Limb (tissue), 2 donors: ENCODE data around the gene LRRTM1.

Source experiments
- DNase-seq, 2 donors: peaks; one replicate each; pipeline ENCODE4 v3.0.0-alpha.2; 2016; ENCODE audit errors: extremely low spot score in 2 of 2

Gene LRRTM1

DNA sequence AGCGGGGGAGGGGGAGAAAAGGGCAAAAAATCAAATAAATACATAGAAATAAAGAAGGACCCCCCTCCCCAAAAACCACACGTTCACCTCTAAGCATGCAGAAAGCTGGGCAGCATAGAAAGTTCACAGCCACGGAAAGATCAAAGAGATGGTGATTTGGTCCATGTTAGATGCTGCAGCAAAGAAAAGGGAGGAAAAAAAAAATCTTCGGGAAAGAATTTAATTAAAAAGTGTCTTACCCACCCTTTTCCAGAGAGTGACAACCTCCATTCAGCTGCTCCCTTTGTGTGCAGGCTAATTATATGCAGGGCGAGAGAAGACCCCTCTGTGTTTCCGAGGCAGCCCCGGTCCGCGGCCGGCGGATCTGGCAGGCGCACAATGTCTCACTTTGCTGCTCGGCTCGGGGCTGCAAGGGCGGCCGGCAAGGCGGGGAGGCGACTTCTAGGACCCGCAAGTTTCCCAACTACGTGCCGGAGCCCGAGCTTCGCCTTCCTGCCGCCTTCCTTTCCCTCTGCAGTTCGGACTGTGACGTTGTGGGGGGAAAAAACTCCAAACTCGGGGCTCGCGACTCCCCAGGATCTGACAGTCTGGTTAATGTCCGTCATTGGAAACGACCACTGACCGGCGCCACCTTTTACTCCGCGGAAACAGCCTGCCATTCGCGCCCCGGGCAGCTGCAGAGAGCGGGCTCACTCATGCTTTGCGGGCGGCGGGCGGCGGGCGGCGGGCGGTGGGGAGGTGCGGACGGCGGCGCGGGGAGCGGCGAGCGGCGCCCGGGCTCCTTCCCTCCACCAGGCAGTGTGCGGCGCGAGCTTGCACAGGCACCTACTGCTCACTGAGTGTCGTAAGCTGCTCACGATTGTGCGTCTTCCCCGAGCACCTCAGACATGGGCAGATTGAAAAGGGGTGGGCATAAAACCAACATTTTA lies at the start of gene LRRTM1:
LRRTM1 (minus strand) TSS at position 844 of the 929 bp plus-strand sequence. CDS start 933 bp downstream, outside the sequence.
- peak in 1 of 2 donors; percentile 72 for DNase-seq

- no peak for DNase-seq
Observed at GRCh38 chr2:80351231-80351630, 46.7 kb upstream of the LRRTM1 start.

- no peak for DNase-seq
Observed at GRCh38 chr2:80348953-80349352, 44.4 kb upstream of the LRRTM1 start.

DNA sequence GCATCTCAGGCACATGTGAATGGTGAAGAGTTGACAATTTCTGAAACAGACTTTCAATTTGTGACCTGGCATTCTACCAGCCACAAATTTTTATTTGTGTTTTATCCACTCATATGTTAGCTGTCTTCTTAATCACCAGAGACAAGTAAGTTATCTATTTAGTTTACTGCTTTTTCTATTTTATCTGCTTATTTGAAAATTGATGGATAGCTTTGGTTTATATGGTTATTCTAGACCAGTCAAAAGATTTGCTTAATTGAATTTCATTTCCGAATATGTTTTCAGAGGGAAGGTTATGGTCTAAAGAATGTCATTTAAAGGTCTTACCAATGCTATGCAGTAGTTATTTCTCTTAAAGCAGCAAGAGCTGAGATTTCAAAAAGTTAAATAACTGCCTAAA lies 43.5 kb upstream of the LRRTM1 start:
- DNase-seq = no peak

DNA sequence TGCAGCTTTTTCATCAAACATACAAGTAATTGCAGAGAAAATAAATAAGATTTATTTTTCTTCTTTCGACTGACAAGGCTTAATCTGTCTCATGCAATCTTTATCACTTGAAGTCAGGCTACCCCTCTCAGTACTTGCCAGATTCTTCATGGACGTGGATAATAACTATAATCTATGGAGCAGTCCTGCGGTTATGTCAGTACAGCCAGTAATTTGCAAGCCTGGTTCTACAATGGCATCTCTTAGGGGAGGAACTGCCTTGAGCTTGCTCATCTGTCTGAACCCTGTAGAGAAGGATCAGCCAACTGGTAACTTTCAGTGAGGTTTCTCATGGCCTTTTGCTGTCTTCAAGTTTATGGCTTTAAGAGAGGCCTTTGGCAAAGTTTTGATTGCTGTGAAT lies 35.5 kb upstream of the LRRTM1 start:
- no peak for DNase-seq

- no peak for DNase-seq
Observed at GRCh38 chr2:80338794-80339193, 34.2 kb upstream of the LRRTM1 start.

GRCh38 chr2:80335411-80335810 lies 30.9 kb upstream of the LRRTM1 start:
- DNase-seq = no peak

DNA sequence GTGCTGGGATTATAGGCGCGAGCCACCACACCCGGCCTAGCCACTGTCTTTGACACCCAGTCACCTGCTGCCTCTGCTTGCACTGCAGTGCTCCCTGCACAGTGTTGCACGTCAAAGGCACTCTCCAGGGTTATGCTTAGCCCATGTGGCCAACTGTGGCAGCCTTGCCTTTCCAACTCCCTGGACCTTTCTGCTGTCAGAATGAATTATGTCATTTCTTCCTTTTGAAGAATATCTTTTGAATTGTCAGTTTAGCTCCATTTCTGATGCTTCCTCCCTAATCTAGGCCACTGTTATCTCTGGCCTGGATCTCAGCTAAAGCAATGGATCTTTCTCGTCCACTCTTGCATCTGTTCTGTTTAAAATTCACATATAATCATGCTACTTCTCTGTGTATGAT lies 29.3 kb upstream of the LRRTM1 start:
- DNase-seq = no peak

DNA sequence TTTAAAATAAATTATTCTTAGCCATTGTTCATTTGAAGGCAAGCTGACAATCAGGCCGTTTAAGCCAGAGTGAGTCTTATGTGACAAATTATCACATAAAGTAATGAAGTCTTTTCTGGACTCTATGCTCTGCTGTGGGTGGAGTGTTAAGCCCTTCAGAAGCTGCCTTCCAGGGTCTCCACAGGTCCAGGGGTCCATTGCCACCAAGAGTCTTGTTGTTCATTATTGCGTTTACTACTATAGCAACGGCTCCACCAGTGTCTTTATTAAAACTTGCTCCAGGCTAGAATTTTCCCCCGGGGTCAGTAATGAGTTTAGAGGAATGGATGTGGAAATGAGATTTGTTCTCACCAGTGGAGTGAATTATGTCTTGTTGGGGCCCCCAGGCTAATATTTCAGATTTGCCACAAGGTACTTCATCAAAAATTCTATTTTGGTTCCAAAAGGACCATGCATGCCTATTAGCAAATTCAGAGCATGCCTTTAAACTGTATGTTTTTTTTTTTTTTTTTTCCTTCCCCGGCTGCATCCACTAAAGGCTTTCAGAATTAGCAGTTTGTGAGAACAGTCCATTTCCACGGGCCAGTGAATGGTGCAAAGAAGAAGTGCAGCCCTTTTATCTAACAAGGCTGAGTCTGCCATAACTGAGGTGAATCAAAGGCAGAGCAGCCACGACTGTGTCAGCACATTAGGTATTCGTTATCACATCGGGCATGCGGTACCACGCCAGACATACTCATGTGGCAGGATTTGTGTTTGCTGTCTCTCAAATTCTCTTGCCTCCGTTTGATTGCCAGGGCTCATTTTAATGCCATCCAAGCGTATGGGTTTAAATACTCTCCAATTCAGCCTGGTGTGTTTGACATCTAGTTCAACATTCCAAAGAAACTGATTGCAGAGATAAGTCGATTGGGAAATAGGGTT lies 26.2 kb upstream of the LRRTM1 start:
- DNase-seq = no peak

DNA sequence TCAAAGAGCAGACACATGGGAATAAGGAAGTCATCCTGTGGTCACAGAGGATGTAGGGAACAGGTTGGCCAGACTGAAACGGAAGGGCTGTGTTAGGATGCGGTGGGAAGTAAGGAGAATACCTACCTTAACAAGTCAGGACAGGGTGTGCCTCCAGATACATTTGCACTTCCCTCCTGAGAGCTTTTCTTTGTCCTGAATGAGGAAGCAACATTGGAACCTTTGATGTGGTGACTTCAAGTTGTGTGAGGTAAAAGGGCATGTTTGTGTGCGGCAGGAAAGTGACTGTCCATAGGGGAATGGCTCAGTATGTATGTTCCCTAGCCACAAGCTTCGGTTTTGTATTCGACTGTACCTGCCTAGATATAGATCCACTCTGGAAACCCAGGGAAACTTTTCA lies 24.9 kb upstream of the LRRTM1 start:
- no peak for DNase-seq

GRCh38 chr2:80328159-80328571 lies 23.6 kb upstream of the LRRTM1 start:
- DNase-seq = no peak

GRCh38 chr2:80326861-80327260 lies 22.3 kb upstream of the LRRTM1 start:
- DNase-seq = no peak

- DNase-seq = peak in 1 of 2 donors; percentile 34
Observed at GRCh38 chr2:80326214-80326613, 21.7 kb upstream of the LRRTM1 start.

DNA sequence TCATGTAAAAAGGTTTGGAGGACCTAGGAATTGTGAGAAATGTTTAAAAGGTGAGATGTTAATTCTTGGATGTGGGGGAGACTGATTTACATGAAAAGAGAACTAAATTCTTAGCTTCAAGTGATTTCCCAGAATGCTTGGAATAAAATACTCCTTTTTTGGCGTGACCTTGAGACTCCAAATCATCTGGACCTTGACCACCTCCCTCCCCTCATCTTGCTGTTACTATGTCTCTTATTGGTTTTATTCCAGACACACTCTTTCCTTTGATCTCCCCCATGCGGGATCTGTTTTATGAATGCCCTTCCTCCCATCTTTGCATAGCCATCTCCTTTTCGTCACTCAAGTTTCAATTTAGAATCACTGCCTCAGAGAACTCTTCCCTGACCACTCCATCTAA lies 20.0 kb upstream of the LRRTM1 start:
- no peak for DNase-seq

- no peak for DNase-seq
Observed at GRCh38 chr2:80323610-80324009, 19.1 kb upstream of the LRRTM1 start.

DNA sequence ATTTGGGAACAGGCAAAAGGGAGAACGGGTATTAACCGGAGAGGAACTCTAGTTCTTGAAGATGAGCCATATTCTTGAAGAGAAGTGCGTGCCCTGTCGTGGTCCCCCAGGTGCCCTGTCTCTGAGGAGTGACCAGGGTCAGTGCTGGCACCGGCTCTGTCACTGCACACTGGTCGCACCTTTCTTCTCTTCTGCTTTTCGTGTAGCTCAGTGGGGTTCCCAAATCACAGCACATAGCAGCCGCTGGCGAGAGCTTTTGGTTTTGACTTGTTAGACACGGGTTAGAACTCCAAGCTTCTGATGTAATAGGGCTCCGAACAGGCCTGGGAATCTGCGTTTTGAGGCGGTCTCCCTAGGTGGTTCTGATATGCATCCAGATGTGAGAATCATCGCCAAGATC lies 18.4 kb upstream of the LRRTM1 start:
- DNase-seq = no peak

- peak in 1 of 2 donors; percentile 51 for DNase-seq
Observed at GRCh38 chr2:80322311-80322920, 17.9 kb upstream of the LRRTM1 start.

- no peak for DNase-seq
Observed at GRCh38 chr2:80312282-80312839, 7.8 kb upstream of the LRRTM1 start.

GRCh38 chr2:80311304-80311703 lies 6.8 kb upstream of the LRRTM1 start:
- DNase-seq = no peak

- DNase-seq = peak in 1 of 2 donors; percentile 52
Observed at GRCh38 chr2:80303006-80303908, 1.3 kb downstream of the LRRTM1 start.
